ENCODE measurements around the gene TMEM236. TPM values are rescaled to one million over a fixed set of nuclear protein-coding genes. Genes with fewer than 3 reads are reported as not detected.

The TMEM236 gene
- total and polyA plus RNA-seq, 7 donors: 0.15 to 1.0 (median 0.59) TPM

- intact Hi-C loops (cut with DNase I): loop anchor here in 1 of 2 donors (5.0 kb wide), 1 partner anchor 133 kb away; no protein-coding TSS in a partner anchor
- no peaks in the 10 kb centered on the region for H3K9me3 ChIP-seq
- H3K4me1 ChIP-seq: peaks cover 33% of the 10 kb centered on the region
- no peaks in the 10 kb centered on the region for H3K27me3 ChIP-seq (ENCODE audit: insufficient read depth in 3 of 3, low read length in 2 of 3)
- DNase-seq (no peak), ATAC-seq (no peak)
- TF ChIP-seq CTCF (IDR thresholded peaks at IDR 0.05): no peak
- no peak overlapping the region for H3K27ac ChIP-seq
- WGBS, 3 donors: 83 to 89% (median 86%) methylated on average over 1 of the region's 1 CpG
- H3K36me3 ChIP-seq (ENCODE audit: insufficient read depth in 1 of 2, low read depth in 1 of 2): no peaks in the 10 kb centered on the region
- H3K4me3 ChIP-seq: no peak overlapping the region
Observed at GRCh38 chr10:17740668-17741067, 11.3 kb upstream of the TMEM236 start.

- Histone ChIP-seq H3K9me3 (no peaks in the 10 kb centered on the region), H3K27ac (no peak overlapping the region), H3K36me3 (ENCODE audit: insufficient read depth in 1 of 2, low read depth in 1 of 2) (no peaks in the 10 kb centered on the region), H3K27me3 (ENCODE audit: insufficient read depth in 3 of 3, low read length in 2 of 3) (no peaks in the 10 kb centered on the region), H3K4me3 (no peak overlapping the region), H3K4me1 (peaks cover 17% of the 10 kb centered on the region)
- DNase-seq: peak; percentile 58 to 68
- ATAC-seq: peak in 2 of 4 donors; percentile 29 to 57
- intact Hi-C loops (cut with DNase I): loop anchor here (1.0 to 5.0 kb wide), 2 partner anchors 136 kb away; no protein-coding TSS in a partner anchor
- TF ChIP-seq CTCF (IDR thresholded peaks at IDR 0.05): peak; percentile 82
- WGBS, 3 donors: 31 to 35% (median 34%) methylated on average over 14 of the region's 14 CpGs
Observed at GRCh38 chr10:17742918-17743317, 9.1 kb upstream of the TMEM236 start.

- Histone ChIP-seq H3K36me3 (ENCODE audit: insufficient read depth in 1 of 2, low read depth in 1 of 2) (no peaks in the 10 kb centered on the region), H3K9me3 (no peaks in the 10 kb centered on the region), H3K27ac (peak overlapping the region; percentile 75), H3K27me3 (ENCODE audit: insufficient read depth in 3 of 3, low read length in 2 of 3) (no peaks in the 10 kb centered on the region), H3K4me3 (no peak overlapping the region), H3K4me1 (peaks cover 14% of the 10 kb centered on the region)
- intact Hi-C loops (cut with DNase I): loop anchor here (1.0 to 5.0 kb wide), 2 partner anchors 136 kb away; no protein-coding TSS in a partner anchor
- no peak for TF ChIP-seq CTCF (IDR thresholded peaks at IDR 0.05)
- DNase-seq (no peak), ATAC-seq (no peak)
- 95 to 98% (median 98%) methylated on average over 3 of the region's 3 CpGs for WGBS, 3 donors
Observed at GRCh38 chr10:17743437-17743836, 8.6 kb upstream of the TMEM236 start.

- peak; percentile 58 to 71 (median 63) for ATAC-seq
- peaks cover 14% of the 10 kb centered on the region for H3K4me1 ChIP-seq
- peak overlapping the region; percentile 15 for H3K4me3 ChIP-seq
- TF ChIP-seq CTCF (IDR thresholded peaks at IDR 0.05): no peak
- intact Hi-C loops (cut with DNase I): loop anchor here in 1 of 2 donors (5.0 kb wide), 1 partner anchor 137 kb away; no protein-coding TSS in a partner anchor
- no peaks in the 10 kb centered on the region for H3K9me3 ChIP-seq
- WGBS, 3 donors: 23 to 32% (median 25%) methylated on average over 6 of the region's 6 CpGs
- no peaks in the 10 kb centered on the region for H3K36me3 ChIP-seq (ENCODE audit: insufficient read depth in 1 of 2, low read depth in 1 of 2)
- H3K27me3 ChIP-seq (ENCODE audit: insufficient read depth in 3 of 3, low read length in 2 of 3): no peaks in the 10 kb centered on the region
- H3K27ac ChIP-seq: peak overlapping the region; percentile 75
- no peak for DNase-seq
Observed at GRCh38 chr10:17744341-17744861, 7.6 kb upstream of the TMEM236 start.

Measured in psoas muscle (tissue), 8 donors.